ENCODE results near the gene C19orf85. TPM values are rescaled to one million over a fixed set of nuclear protein-coding genes. Genes with fewer than 3 reads are reported as not detected.

The C19orf85 gene
- total RNA-seq (not detected), polyA plus RNA-seq (not detected)
- long read RNA-seq, donor 1 = 0 reads
- long read RNA-seq, donor 2 = 0 reads
- long read RNA-seq, donor 3 = 0 reads
- long read RNA-seq, donor 4 = 0 reads
- long read RNA-seq, donor 5 = 0 reads
- long read RNA-seq, donor 6 = 0 reads
- long read RNA-seq, donor 7 = 0 reads
- long read RNA-seq, donor 8 = 0 reads
- long read RNA-seq, donor 9 = 0 reads
- long read RNA-seq, donor 10 = 0 reads

GRCh38 chr19:55464662-55465054, at the start of gene C19orf85:
TSS of gene C19orf85 (minus strand) at chr19:55464751. CDS start at chr19:55464554, 197 bp downstream.
- Histone ChIP-seq H3K9me3 (replicated peaks in 1 of 3) (no peaks in the 10 kb centered on the region), H3K27ac (no peak within 1 kb of the TSS), H3K4me3 (no peak within 1 kb of the TSS), H3K4me1 (replicated peaks in 1 of 2) (peaks cover 10 to 19% of the 10 kb centered on the region in 2 donors), H3K36me3 (replicated peaks in 1 of 2) (no peaks in the 10 kb centered on the region), H3K27me3 (no peaks in the 10 kb centered on the region)
- peak in 1 of 7 donors; percentile 21 for DNase-seq
- intact Hi-C loops (cut with DNase I) = loop anchor here in 1 of 2 donors (5.0 kb wide), 1 partner anchor 38 kb away; no protein-coding TSS in a partner anchor
- no peak for TF ChIP-seq POLR2A (IDR thresholded peaks at IDR 0.05)
- WGBS, 4 donors = 69 to 76% (median 72%) methylated on average over 14 of the region's 14 CpGs

DNA sequence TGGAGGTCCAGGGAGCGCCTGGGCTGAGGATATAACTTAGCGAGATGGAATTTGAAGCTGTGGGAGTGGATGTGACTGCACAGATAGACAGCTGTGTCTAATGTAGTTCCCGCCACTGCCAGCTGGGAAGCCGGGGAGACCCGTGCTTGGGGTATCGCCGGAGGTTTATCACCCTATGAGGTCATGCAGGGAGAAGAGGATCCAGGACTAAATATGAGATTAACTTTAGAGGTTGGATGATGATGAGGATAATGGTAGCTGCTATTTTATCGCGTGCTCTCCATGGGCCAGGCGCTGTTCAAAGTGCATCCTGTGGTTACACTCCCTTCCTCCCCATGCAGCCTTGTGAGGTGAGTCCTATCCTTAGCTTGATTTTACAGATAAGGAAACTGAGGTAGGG, 43.6 kb upstream of the C19orf85 start:
- 69 to 73% (median 71%) methylated on average over 10 of the region's 10 CpGs for WGBS, 4 donors
- intact Hi-C loops (cut with DNase I) = loop anchor here (5.0 to 10.0 kb wide), 2 partner anchors 363 to 371 kb away; partner anchors contain the start of gene TNNT1 (in 1 of the 2)
- DNase-seq = no peak

DNA sequence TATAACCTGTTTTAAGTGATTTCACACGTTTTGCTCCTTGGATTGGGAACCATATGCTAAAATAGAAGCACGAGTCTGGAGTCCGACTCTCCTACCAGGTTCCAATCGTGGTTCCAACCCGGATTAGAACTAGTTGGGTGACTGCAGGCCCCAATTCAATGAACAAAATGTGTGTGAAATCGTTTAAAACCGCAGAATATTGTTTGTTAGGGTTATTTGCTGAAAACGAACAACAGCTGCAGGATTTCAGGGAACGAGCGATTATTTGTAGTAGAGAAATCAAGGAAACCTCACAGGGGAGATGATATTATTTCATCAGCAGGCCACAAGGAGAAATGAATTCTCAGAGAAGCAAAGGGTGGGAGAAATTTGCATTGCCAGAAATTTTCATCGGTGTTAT, 40.4 kb upstream of the C19orf85 start:
- WGBS, 4 donors = 71 to 81% (median 72%) methylated on average over 11 of the region's 11 CpGs
- no peak overlapping the region for H3K27ac ChIP-seq
- no peak overlapping the region for H3K4me3 ChIP-seq
- no peaks in the 10 kb centered on the region for H3K27me3 ChIP-seq
- TF ChIP-seq POLR2A (IDR thresholded peaks at IDR 0.05) = no peak
- TF ChIP-seq, protein P1, sequence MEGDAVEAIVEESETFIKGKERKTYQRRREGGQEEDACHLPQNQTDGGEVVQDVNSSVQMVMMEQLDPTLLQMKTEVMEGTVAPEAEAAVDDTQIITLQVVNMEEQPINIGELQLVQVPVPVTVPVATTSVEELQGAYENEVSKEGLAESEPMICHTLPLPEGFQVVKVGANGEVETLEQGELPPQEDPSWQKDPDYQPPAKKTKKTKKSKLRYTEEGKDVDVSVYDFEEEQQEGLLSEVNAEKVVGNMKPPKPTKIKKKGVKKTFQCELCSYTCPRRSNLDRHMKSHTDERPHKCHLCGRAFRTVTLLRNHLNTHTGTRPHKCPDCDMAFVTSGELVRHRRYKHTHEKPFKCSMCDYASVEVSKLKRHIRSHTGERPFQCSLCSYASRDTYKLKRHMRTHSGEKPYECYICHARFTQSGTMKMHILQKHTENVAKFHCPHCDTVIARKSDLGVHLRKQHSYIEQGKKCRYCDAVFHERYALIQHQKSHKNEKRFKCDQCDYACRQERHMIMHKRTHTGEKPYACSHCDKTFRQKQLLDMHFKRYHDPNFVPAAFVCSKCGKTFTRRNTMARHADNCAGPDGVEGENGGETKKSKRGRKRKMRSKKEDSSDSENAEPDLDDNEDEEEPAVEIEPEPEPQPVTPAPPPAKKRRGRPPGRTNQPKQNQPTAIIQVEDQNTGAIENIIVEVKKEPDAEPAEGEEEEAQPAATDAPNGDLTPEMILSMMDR (IDR thresholded peaks at IDR 0.05) = no peak
- H3K9me3 ChIP-seq (replicated peaks in 1 of 3) = no peaks in the 10 kb centered on the region
- intact Hi-C loops (cut with DNase I) = loop anchor here (5.0 to 10.0 kb wide), 3 partner anchors 43 to 368 kb away; partner anchors contain the start of genes C19orf85 (in 1 of the 2), ISOC2 (in 1 of the 2) and TNNT1 (in 1 of the 2)
- no peaks in the 10 kb centered on the region for H3K4me1 ChIP-seq (replicated peaks in 1 of 2)
- H3K36me3 ChIP-seq (replicated peaks in 1 of 2) = no peaks in the 10 kb centered on the region
- no peak for DNase-seq

More for the DNA sequence above, 43.6 kb upstream of the C19orf85 start:
- no peak for TF ChIP-seq POLR2A (IDR thresholded peaks at IDR 0.05)
- TF ChIP-seq, protein P1 (IDR thresholded peaks at IDR 0.05) = no peak
- no peaks in the 10 kb centered on the region for H3K36me3 ChIP-seq (replicated peaks in 1 of 2)
- H3K4me1 ChIP-seq (replicated peaks in 1 of 2) = no peaks in the 10 kb centered on the region
- H3K9me3 ChIP-seq (replicated peaks in 1 of 3) = no peaks in the 10 kb centered on the region
- H3K27me3 ChIP-seq = no peaks in the 10 kb centered on the region
- H3K27ac ChIP-seq = no peak overlapping the region
- no peak overlapping the region for H3K4me3 ChIP-seq

GRCh38 chr19:55504252-55504603, 39.7 kb upstream of the C19orf85 start:
- H3K36me3 ChIP-seq (replicated peaks in 1 of 2) = no peaks in the 10 kb centered on the region
- TF ChIP-seq, protein P1 (IDR thresholded peaks at IDR 0.05) = no peak
- TF ChIP-seq POLR2A (IDR thresholded peaks at IDR 0.05) = no peak
- no peaks in the 10 kb centered on the region for H3K9me3 ChIP-seq (replicated peaks in 1 of 3)
- H3K4me3 ChIP-seq = no peak overlapping the region
- H3K27me3 ChIP-seq = no peaks in the 10 kb centered on the region
- no peaks in the 10 kb centered on the region for H3K4me1 ChIP-seq (replicated peaks in 1 of 2)
- DNase-seq = no peak
- WGBS, 4 donors = 23 to 32% (median 27%) methylated on average over 13 of the region's 13 CpGs
- intact Hi-C loops (cut with DNase I) = loop anchor here in 1 of 2 donors (5.0 to 10.0 kb wide), 2 partner anchors 42 to 359 kb away; partner anchors contain the start of genes C19orf85, ISOC2 and TNNT1
- no peak overlapping the region for H3K27ac ChIP-seq

Data from adrenal gland (tissue), 19 donors.